Measurements from ENCODE around the gene IL17C. TPM values are rescaled to one million over a fixed set of nuclear protein-coding genes. Genes with fewer than 3 reads are reported as not detected.

The IL17C gene
- polyA plus RNA-seq, 2 of the 4 experiments (the other 2 are of a cell fraction), result not detected

DNA sequence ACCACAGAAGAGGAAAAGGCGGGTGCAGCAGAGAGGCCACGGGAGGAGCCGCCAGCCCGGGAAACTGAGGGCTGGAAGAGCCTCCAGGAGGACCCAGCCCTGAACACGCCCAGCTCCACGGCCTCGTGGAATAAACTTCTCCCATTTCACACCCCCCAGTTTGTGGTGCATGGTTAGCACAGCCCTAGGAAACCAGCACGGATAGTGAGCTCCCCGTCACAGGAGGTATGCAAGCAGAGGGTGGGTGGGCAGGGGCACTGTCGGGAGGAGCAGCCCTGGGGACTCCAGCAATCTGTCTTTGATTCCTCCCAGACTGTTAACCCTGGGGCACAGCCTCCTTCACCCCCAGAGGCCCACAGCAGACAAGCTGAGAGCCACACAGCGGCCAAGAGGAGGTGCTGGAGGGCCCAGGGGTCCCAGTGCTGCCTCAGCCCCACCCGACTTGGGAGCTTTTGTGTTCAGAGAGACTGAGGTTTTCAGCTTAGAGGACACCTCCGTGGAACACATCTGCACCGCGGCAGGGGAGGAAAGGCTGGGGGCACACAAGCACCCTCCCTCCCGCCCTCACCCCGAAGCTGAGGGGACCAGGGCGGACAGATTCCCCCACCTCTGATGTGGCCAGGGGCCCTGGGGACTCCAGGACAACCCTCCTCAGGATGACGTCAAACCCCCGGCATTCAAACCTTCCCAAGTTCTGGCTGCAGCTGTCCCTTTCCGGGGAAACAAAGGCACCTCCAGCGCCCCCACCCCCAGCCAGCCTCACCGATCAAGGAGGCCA, 1.7 kb upstream of the IL17C start:
- ChIA-PET CTCF (interaction anchor here (1.6 kb wide), 1 partner anchor 12 kb away, joined by 7 read pairs; no protein-coding TSS in a partner anchor), POLR2A (no interaction called here)
- DNase-seq (ENCODE audit: low read depth in 1 of 2, low spot score in 1 of 2) (no peak), FAIRE-seq (no peak), ATAC-seq (no peak)
- Histone ChIP-seq H3K4me2 (no peak overlapping the region), H3K9me3 (no peaks in the 10 kb centered on the region), H3K27ac (no peak overlapping the region), H3K4me3 (no peak overlapping the region), H3K4me1 (no peaks in the 10 kb centered on the region)
- TF ChIP-seq, protein P1, sequence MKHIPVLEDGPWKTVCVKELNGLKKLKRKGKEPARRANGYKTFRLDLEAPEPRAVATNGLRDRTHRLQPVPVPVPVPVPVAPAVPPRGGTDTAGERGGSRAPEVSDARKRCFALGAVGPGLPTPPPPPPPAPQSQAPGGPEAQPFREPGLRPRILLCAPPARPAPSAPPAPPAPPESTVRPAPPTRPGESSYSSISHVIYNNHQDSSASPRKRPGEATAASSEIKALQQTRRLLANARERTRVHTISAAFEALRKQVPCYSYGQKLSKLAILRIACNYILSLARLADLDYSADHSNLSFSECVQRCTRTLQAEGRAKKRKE (CRISPR knock-in tag; IDR thresholded peaks at IDR 0.05; ENCODE audit: low read depth), result no peak
- TF ChIP-seq ZFP36 (IDR thresholded peaks at IDR 0.05; ENCODE audit: borderline replicate concordance, partially characterized antibody), result peak; percentile 35
- no peak for TF ChIP-seq POLR2A (IDR thresholded peaks at IDR 0.05; ENCODE audit: low read length)
- no peak for TF ChIP-seq MYC (IDR thresholded peaks at IDR 0.05; ENCODE audit: borderline replicate concordance, low read length)
- WGBS (ENCODE audit: missing lambda C conversion rate), result 82% methylated on average over 20 of the region's 23 CpGs

- POLR2A ChIA-PET, result interaction anchor here (0.7 kb wide), 1 partner anchor 70 kb away, joined by 3 read pairs; the partner anchor contains the start of gene ZC3H18
- no peak for DNase-seq (ENCODE audit: low read depth in 1 of 2, low spot score in 1 of 2)
- no peak for FAIRE-seq
- no peaks in the 10 kb centered on the region for H3K9me3 ChIP-seq
- 46% methylated on average over 21 of the region's 45 CpGs for WGBS (ENCODE audit: missing lambda C conversion rate)
- H3K27ac ChIP-seq, result no peak overlapping the region
- H3K4me1 ChIP-seq, result no peaks in the 10 kb centered on the region
- CTCF ChIA-PET, result interaction anchor here (0.8 to 1.0 kb wide), 2 partner anchors 10 to 98 kb away, joined by 3 to 4 read pairs; no protein-coding TSS in a partner anchor
- no peak for TF ChIP-seq ZC3H11A (IDR thresholded peaks at IDR 0.05)
- no peak for TF ChIP-seq POLR2AphosphoS2 (conservative IDR thresholded peaks at IDR 0.05; ENCODE audit: low read length)
- no peak for TF ChIP-seq CEBPB (IDR thresholded peaks at IDR 0.05)
- TF ChIP-seq JUN (IDR thresholded peaks at IDR 0.05), result no peak
- peak; percentile 11 to 42; a peak in 4 of 6 replicates for ATAC-seq
- H3K4me2 ChIP-seq, result no peak overlapping the region
- no peak overlapping the region for H3K4me3 ChIP-seq
Measured at GRCh38 chr16:88639231-88640038, 1.1 kb downstream of the IL17C start.

DNA sequence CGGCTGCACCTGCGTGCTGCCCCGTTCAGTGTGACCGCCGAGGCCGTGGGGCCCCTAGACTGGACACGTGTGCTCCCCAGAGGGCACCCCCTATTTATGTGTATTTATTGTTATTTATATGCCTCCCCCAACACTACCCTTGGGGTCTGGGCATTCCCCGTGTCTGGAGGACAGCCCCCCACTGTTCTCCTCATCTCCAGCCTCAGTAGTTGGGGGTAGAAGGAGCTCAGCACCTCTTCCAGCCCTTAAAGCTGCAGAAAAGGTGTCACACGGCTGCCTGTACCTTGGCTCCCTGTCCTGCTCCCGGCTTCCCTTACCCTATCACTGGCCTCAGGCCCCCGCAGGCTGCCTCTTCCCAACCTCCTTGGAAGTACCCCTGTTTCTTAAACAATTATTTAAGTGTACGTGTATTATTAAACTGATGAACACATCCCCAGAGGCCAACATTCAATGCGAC, 1.7 kb downstream of the IL17C start:
- no peak overlapping the region for H3K4me3 ChIP-seq
- no peaks in the 10 kb centered on the region for H3K4me1 ChIP-seq
- ATAC-seq (peak in 1 of 2 experiments; percentile 17; a peak in 3 of 6 replicates), DNase-seq (ENCODE audit: low read depth in 1 of 2, low spot score in 1 of 2) (no peak), FAIRE-seq (no peak)
- ChIA-PET CTCF (interaction anchor here (0.8 kb wide), 1 partner anchor 97 kb away, joined by 3 read pairs; no protein-coding TSS in a partner anchor), POLR2A (no interaction called here)
- no peak overlapping the region for H3K4me2 ChIP-seq
- H3K9me3 ChIP-seq, result no peaks in the 10 kb centered on the region
- no peak overlapping the region for H3K27ac ChIP-seq
- 52% methylated on average over 13 of the region's 13 CpGs for WGBS (ENCODE audit: missing lambda C conversion rate)
- TF ChIP-seq EHF (CRISPR knock-in tag; IDR thresholded peaks at IDR 0.05), result no peak
- TF ChIP-seq HOXB5 (CRISPR knock-in tag; IDR thresholded peaks at IDR 0.05), result no peak
- no peak for TF ChIP-seq HOXA7 (CRISPR knock-in tag; IDR thresholded peaks at IDR 0.05)
- no peak for TF ChIP-seq ZFP36 (IDR thresholded peaks at IDR 0.05; ENCODE audit: borderline replicate concordance, partially characterized antibody)
- no peak for TF ChIP-seq CEBPB (IDR thresholded peaks at IDR 0.05)
- no peak for TF ChIP-seq JUN (IDR thresholded peaks at IDR 0.05)
- TF ChIP-seq HEYL (CRISPR knock-in tag; IDR thresholded peaks at IDR 0.05), result no peak

GRCh38 chr16:88640498-88641247, 2.3 kb downstream of the IL17C start:
- DNase-seq (ENCODE audit: low read depth in 1 of 2, low spot score in 1 of 2) (no peak), FAIRE-seq (no peak), ATAC-seq (peak in 1 of 2 experiments; percentile 11; a peak in 3 of 6 replicates)
- ChIA-PET POLR2A (no interaction called here), CTCF (interaction anchor here (0.8 kb wide), 1 partner anchor 97 kb away, joined by 3 read pairs; no protein-coding TSS in a partner anchor)
- H3K9me3 ChIP-seq, result no peaks in the 10 kb centered on the region
- H3K4me2 ChIP-seq, result no peak overlapping the region
- 60% methylated on average over 12 of the region's 17 CpGs for WGBS (ENCODE audit: missing lambda C conversion rate)
- H3K4me1 ChIP-seq, result no peaks in the 10 kb centered on the region
- H3K4me3 ChIP-seq, result no peak overlapping the region
- no peak overlapping the region for H3K27ac ChIP-seq
- TF ChIP-seq KDM5A (IDR thresholded peaks at IDR 0.05) (no peak), RARB (CRISPR knock-in tag; IDR thresholded peaks at IDR 0.05) (no peak), SREBF2 (IDR thresholded peaks at IDR 0.05) (no peak), CBX2 (IDR thresholded peaks at IDR 0.05; ENCODE audit: borderline replicate concordance, low read depth) (no peak)

Data from A549 (cell line).